Activated naive CD4-positive, alpha-beta T cell treated with anti-CD3 and anti-CD28 coated beads, Interleukin-2, amount 50 U/mL, for 16 hours (primary cell): ENCODE data around the gene CMTM7.

ENCODE experiments used
- DNase-seq: peaks from one replicate; pipeline ENCODE4 v3.0.0-alpha.2; 2020

CMTM7 gene

GRCh38 chr3:32493437-32494414, 102.1 kb downstream of the CMTM7 start:
- DNase-seq = no peak

- DNase-seq = no peak
Observed at GRCh38 chr3:32495085-32495484, 103.4 kb downstream of the CMTM7 start.

- DNase-seq = no peak
Observed at GRCh38 chr3:32495609-32496008, 104.0 kb downstream of the CMTM7 start.

DNA sequence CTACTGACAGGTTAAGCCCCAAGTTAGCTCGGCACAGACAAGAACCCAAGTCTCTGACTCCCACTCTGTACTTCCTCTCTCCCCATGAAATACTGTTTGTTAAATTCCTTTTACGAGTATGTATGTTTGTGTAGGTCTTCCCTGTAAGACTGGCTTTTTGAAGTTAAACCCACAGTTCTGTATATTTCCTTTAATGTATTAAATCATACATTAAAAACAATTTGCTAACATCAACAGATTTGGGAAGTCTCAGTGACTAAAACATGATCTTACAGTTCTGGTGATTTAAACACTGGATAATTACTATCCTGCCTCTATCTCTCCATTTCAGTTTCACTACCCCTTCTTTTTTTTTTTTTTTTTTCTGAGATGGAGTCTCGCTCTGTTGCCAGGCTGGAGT, 106.6 kb downstream of the CMTM7 start:
- DNase-seq = no peak

DNA sequence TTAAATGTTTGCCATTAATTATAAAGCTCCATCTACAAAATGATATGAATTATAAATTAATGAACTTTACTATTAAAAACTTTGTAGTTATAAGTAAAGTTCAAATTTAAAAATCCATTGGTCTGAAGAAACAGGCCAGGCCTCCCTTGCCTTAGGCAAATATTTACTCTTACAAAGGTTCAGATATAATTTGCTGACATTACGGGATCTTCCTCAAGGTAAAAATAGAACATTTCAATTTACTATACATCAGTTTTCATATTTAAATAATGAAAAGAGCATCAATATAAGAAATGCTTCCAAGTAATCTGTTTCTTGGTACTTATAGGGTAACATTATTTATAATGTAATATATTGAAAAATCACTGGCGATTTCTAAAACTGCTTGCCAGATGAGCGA, 107.3 kb downstream of the CMTM7 start:
- no peak for DNase-seq

- DNase-seq = no peak
Observed at GRCh38 chr3:32499585-32499984, 107.9 kb downstream of the CMTM7 start.

GRCh38 chr3:32500231-32500630, 108.6 kb downstream of the CMTM7 start:
- no peak for DNase-seq

- no peak for DNase-seq
Observed at GRCh38 chr3:32500880-32501782, 109.5 kb downstream of the CMTM7 start.

DNA sequence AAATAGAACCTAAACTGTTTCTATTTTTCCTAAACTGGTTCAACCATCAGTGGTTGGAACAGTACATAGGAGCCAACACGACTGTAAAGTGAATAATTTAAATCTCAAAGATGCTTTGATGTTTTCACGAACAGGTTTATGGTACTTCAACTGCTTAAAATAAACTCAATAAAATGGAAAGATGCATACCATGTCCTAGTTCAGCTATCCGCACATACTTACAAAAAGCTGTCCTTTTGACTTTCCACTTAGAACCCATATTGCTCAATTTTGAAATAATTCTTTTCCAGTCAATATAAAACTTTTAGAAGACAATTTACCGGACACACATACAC, 110.1 kb downstream of the CMTM7 start:
- DNase-seq = no peak

DNA sequence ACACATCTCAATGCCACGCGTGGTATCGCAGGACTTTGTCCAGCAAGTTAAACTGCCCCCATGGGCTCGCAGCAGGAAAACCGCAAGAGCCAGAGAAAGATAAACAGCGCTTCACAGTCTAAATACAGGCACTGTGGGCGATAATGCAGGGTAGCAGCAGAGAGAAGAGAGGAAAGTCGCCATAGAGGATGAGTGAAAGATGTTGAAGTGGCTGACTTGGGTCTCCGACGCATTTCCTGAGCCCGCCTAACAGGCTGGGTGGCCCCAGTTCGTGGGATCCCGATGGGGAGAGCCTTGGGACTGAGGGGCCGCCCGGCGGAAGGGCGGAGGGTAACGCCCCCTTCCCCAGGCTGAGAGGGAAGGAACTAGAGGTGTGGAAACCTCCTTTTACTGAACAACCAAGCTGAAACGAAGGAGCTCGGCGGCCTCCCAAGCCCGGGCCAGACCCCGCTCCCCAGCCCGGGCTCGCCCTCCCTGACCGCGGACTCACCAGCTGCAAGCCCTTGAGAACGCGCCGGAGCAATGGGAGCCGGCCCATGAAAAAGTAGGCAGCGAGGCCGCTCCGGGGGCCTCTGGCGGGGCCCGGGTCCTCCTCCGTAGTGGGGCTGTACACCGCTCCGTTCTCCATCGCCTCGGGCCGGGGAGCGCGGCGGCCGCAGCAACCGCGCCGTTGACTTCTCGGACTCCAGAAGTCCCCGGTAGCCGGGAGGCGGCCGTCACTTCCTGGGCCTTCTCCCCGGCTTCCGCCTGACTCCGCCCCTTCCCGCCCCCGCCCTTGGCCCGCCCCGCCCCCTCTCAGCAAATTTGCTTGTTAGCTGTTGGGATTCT, 110.7 kb downstream of the CMTM7 start, which contains the start of gene CMTM6:
Gene CMTM6, minus strand, starts transcription at position 735 of the 828 bp plus-strand sequence. Its CDS starts 107 bp downstream, at position 628.
- DNase-seq = peak; percentile 73

DNA sequence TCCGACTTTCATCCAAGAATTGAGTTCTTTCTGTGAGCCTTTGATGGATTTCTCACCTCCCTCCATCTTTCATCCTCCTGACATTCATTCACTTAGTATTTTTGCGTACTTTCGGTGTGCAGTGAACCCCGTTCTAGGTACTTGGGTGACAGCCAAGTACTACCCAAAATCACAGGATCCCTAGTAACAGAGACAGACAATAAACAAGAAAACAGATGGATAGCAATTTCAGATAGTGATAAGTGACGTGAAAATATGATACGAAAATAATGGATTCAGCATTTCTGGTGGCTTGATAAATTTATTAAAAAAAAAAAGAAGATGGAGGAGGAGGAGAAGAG, 111.3 kb downstream of the CMTM7 start:
- DNase-seq = no peak
